HepG2 (cell line): ENCODE results near the gene TOPBP1. TPM values are rescaled to one million over a fixed set of nuclear protein-coding genes. Genes with fewer than 3 reads are reported as not detected.
A peak's percentile ranks its signal among the peaks of the same experiment; 100 is the strongest.

Source experiments
- ATAC-seq: fragments of 200-7000 bp; cut with Tn5 transposase; 3 replicates; pipeline ENCODE4 v1.9.1; 2020; ENCODE audit warnings: mild to moderate bottlenecking, moderate library complexity
- BruUV-seq: library from RNA; stranded (reverse); fragments of 400-500 nt; replicated peaks from 2 replicates; lab custom pipeline; 2021; lab: Mats Ljungman, UMichigan
- CTCF ChIA-PET: fragments of 300-600 bp; formaldehyde crosslinking; extraction: SDS; loops from one replicate; lab custom pipeline; 2021; ENCODE audit warnings: low total read pairs, inconsistent platforms, low intra/inter-chr PET ratio; lab: Yijun Ruan, JAX
- POLR2A ChIA-PET: fragments of 350-600 bp; sonication (Branson Sonifier 250); formaldehyde crosslinking; loops from one replicate; lab custom pipeline; 2020; ENCODE audit warnings: antibody characterized with exemption, inconsistent platforms; lab: Yijun Ruan, JAX
- DNase-seq: peaks from one replicate; pipeline ENCODE4 v3.0.0-alpha.2; 2015; ENCODE audit warnings: low spot score
- FAIRE-seq: peaks from 3 replicates; lab custom pipeline; 2011; peaks lifted over from hg19 to GRCh38; lab: Jason Lieb, UNC
- H2AFZ ChIP-seq: one replicate; pipeline ENCODE4 v1.6.1; 2011; ENCODE audit warnings: low read length, inconsistent platforms
- H3K27ac ChIP-seq: fragments of 300-600 bp; 3 replicates; pipeline ENCODE4 v1.8.0; 2011; ENCODE audit warnings: mixed run types, mild to moderate bottlenecking, mixed read lengths, low read length, inconsistent platforms; ENCODE audit not compliant: insufficient read depth; ENCODE audit errors: extremely low read length
- H3K27me3 ChIP-seq, 2 experiments: fragments of 200-600 bp in 1 of 2; 2 replicates in 1 of 2; 3 replicates in 1 of 2; pipeline versions ENCODE4 v1.6.0 to v1.8.0; 2011; ENCODE audit warnings: low read length in 2 of 2, mild to moderate bottlenecking in 2 of 2, moderate library complexity in 2 of 2, inconsistent platforms in 1 of 2; ENCODE audit not compliant: insufficient read depth in 2 of 2, control insufficient read depth in 1 of 2
- H3K36me3 ChIP-seq, 2 experiments: fragments of 200-600 bp in 1 of 2; replicated peaks in 1 of 2; 2 replicates in 1 of 2; 3 replicates in 1 of 2; pipeline versions ENCODE4 v1.5.1 to v1.8.0; 2011; ENCODE audit warnings: low read length in 2 of 2, inconsistent platforms in 1 of 2; ENCODE audit not compliant: insufficient read depth in 2 of 2, control insufficient read depth in 1 of 2
- H3K4me1 ChIP-seq: 2 replicates; pipeline ENCODE4 v1.5.1; 2012; ENCODE audit warnings: low read length, inconsistent platforms; ENCODE audit not compliant: insufficient read depth
- H3K4me2 ChIP-seq: 2 replicates; pipeline ENCODE4 v1.6.0; 2011; ENCODE audit warnings: low read depth, low read length, inconsistent platforms
- H3K4me3 ChIP-seq, 3 experiments: fragments of 200-600 bp in 1 of 3; sonication (generic), shearing (Covaris generic) in 1 of 3; replicated peaks in 1 of 3; 2 replicates each; pipeline ENCODE4 v1.5.1; 2011 to 2016; ENCODE audit warnings: low read length in 3 of 3, inconsistent platforms in 2 of 3, low read depth in 2 of 3, mild to moderate bottlenecking in 2 of 3, control low read depth in 1 of 3, mixed read lengths in 1 of 3; ENCODE audit not compliant: insufficient read depth in 1 of 3
- H3K79me2 ChIP-seq: one replicate; pipeline ENCODE4 v1.6.1; 2011; ENCODE audit warnings: low read length, inconsistent platforms; ENCODE audit not compliant: insufficient read depth
- H3K9ac ChIP-seq: 2 replicates; pipeline ENCODE4 v1.6.0; 2011; ENCODE audit warnings: mild to moderate bottlenecking, low read depth, low read length, inconsistent platforms; ENCODE audit not compliant: insufficient read depth
- H3K9me3 ChIP-seq: 2 replicates; pipeline ENCODE4 v1.5.1; 2012; ENCODE audit warnings: mild to moderate bottlenecking, low read length
- H4K20me1 ChIP-seq: 2 replicates; pipeline ENCODE4 v1.6.0; 2011; ENCODE audit warnings: inconsistent platforms, mild to moderate bottlenecking, low read length, moderate library complexity; ENCODE audit not compliant: insufficient read depth
- ARID5B ChIP-seq: IDR thresholded peaks from 2 replicates; pipeline ENCODE4 v1.4.0; 2020; ENCODE audit warnings: mild to moderate bottlenecking, missing genetic modification reagents
- E2F2 ChIP-seq: sonication (generic); formaldehyde crosslinking; IDR thresholded peaks from 2 replicates; pipeline ENCODE4 v1.4.0; 2020; ENCODE audit warnings: missing genetic modification reagents, borderline replicate concordance
- GABPB1 ChIP-seq: IDR thresholded peaks from 2 replicates; pipeline ENCODE4 v1.6.1; 2016; ENCODE audit warnings: mild to moderate bottlenecking, missing genetic modification reagents, moderate library complexity, missing compliant biosample characterization
- HNF1A ChIP-seq, 2 experiments: sonication (generic) in 1 of 2; formaldehyde crosslinking in 1 of 2; IDR thresholded peaks; 2 replicates each; pipeline versions ENCODE4 v1.4.0 to v1.6.1; 2016 to 2020; ENCODE audit warnings: borderline replicate concordance in 1 of 2, low read depth in 1 of 2, mild to moderate bottlenecking in 1 of 2, missing genetic modification reagents in 1 of 2
- MEIS2 ChIP-seq: sonication (generic); formaldehyde crosslinking; IDR thresholded peaks from 2 replicates; pipeline ENCODE4 v1.9.0; 2021; ENCODE audit warnings: mild to moderate bottlenecking, missing genetic modification reagents
- THYN1 ChIP-seq: sonication (generic); formaldehyde crosslinking; IDR thresholded peaks from 2 replicates; pipeline ENCODE4 v1.8.1; 2023; ENCODE audit warnings: low read depth, mild to moderate bottlenecking, moderate library complexity, missing genetic modification reagents, borderline replicate concordance
- ZNF138 ChIP-seq: sonication (generic); formaldehyde crosslinking; IDR thresholded peaks from 2 replicates; pipeline ENCODE4 v1.5.0; 2020; ENCODE audit warnings: mild to moderate bottlenecking, low read depth, missing genetic modification reagents
- ZNF280D ChIP-seq: sonication (generic); formaldehyde crosslinking; IDR thresholded peaks from 2 replicates; pipeline ENCODE4 v1.5.1; 2020; ENCODE audit warnings: mild to moderate bottlenecking, missing genetic modification reagents
- ZNF652 ChIP-seq: IDR thresholded peaks from 2 replicates; pipeline ENCODE4 v1.6.1; 2016; ENCODE audit warnings: low read depth, borderline replicate concordance
- ZSCAN21 ChIP-seq: sonication (generic); formaldehyde crosslinking; IDR thresholded peaks from 2 replicates; pipeline ENCODE4 v1.8.0; 2022; ENCODE audit warnings: mild to moderate bottlenecking, missing genetic modification reagents, moderate library complexity, borderline replicate concordance
- WGBS: methylation state at CpG from one replicate; pipeline ENCODE4 v1.1.6; 2017; ENCODE audit warnings: low lambda C conversion rate; 5-methylcytosine and 5-hydroxymethylcytosine counted together
- in situ Hi-C: cut with HindIII; loops from 2 replicates; pipeline ENCODE4 v1.10.0; 2017; ENCODE audit warnings: low pct_unique_long_range_greater_than_20kb; ENCODE audit not compliant: extremely low pct_ligation_motif_present
- intact Hi-C: fragments of 100-400 bp; cut with micrococcal nuclease; formaldehyde crosslinking; loops from one replicate; pipeline ENCODE4 v1.10.0; 2022; ENCODE audit not compliant: unreplicated experiment
- polyA plus RNA-seq, 8 experiments: library from polyadenylated mRNA; depleted of rRNA in 3 of 8; stranded (reverse) in 7 of 8; unstranded in 1 of 8; fragments of >200 nt; fragmentation: Illumina TruSeq in 4 of 8; extraction: Trizol in 4 of 8; gene quantifications; 2 replicates each; pipeline versions ENCODE4 v1.2.1 to v1.2.3, GENCODE V29; 2011 to 2016; ENCODE audit warnings: low read depth in 4 of 8, missing spikeins in 1 of 8, mixed read lengths in 1 of 8; ENCODE audit not compliant: insufficient read depth in 1 of 8
- total RNA-seq, 5 experiments: library from RNA; depleted of rRNA; stranded (reverse); fragments of >200 nt; fragmentation: Illumina TruSeq; extraction: Trizol; gene quantifications; 2 replicates each; pipeline ENCODE4 v1.2.3, GENCODE V29; 2016; ENCODE audit warnings: low read depth in 1 of 5

TOPBP1 gene
- total and polyA plus RNA-seq, 2 of the 13 experiments (the other 11 are each of a cell fraction or from before 2014, with no cell fraction given), result 24.3 to 42.9 TPM

- Histone ChIP-seq H3K27ac (no peak overlapping the region), H3K9ac (no peak overlapping the region), H3K79me2 (no peaks in the 10 kb centered on the region), H3K36me3 (no peaks in the 10 kb centered on the region), H3K4me2 (peak overlapping the region; percentile 40), H3K27me3 (no peaks in the 10 kb centered on the region), H3K4me3 (no peak overlapping the region), H2AFZ (no peak overlapping the region), H3K4me1 (peaks cover 29% of the 10 kb centered on the region), H4K20me1 (no peaks in the 10 kb centered on the region), H3K9me3 (no peaks in the 10 kb centered on the region)
- no TSS peak for BruUV-seq
- ChIA-PET CTCF (no interaction called here), POLR2A (interaction anchor here (1.0 to 2.7 kb wide), 8 partner anchors 9 to 75 kb away, joined by 3 to 11 read pairs (median 5); partner anchors contain the start of gene TF)
- FAIRE-seq, result peak; percentile 63
- in situ Hi-C loops (no loop called here), intact Hi-C loops (no loop called here)
- 0% methylated on average over 1 of the region's 1 CpG for whole genome bisulfite sequencing
- peak; percentile 25 for DNase-seq
- peak; percentile 78 for ATAC-seq
- peak; percentile 42; the same call in 1 of the 2 replicates for TF ChIP-seq HNF1A (IDR thresholded peaks at IDR 0.05; ENCODE audit: low read depth)
- TF ChIP-seq HNF1A (CRISPR knock-in tag; IDR thresholded peaks at IDR 0.05; ENCODE audit: borderline replicate concordance), result peak; percentile 47; the same call in 1 of the 2 replicates
- TF ChIP-seq ZNF280D (CRISPR knock-in tag), result 0 out of 2 replicates have a peak, but pooled peaks have one; percentile 45
- TF ChIP-seq E2F2, result 0 out of 2 replicates have a peak, but pooled peaks have one; percentile 62
- peak; percentile 93 for TF ChIP-seq ARID5B (CRISPR knock-in tag)
- TF ChIP-seq THYN1 (CRISPR knock-in tag), result no peak
- peak; percentile 65; the same call in 1 of the 2 replicates for TF ChIP-seq MEIS2 (CRISPR knock-in tag)
- TF ChIP-seq ZSCAN21 (CRISPR knock-in tag), result no peak
- TF ChIP-seq ZNF138 (CRISPR knock-in tag), result no peak
- TF ChIP-seq ZNF652, result peak; percentile 93
- TF ChIP-seq GABPB1, result peak; percentile 54; the same call in 1 of the 2 replicates
These were observed 42.2 kb upstream of the TOPBP1 start for GRCh38 chr3:133703915-133704314.
